ENCODE results near the gene CRLF1. TPM values are rescaled to one million over a fixed set of nuclear protein-coding genes. Genes with fewer than 3 reads are reported as not detected.

CRLF1 gene
- total and polyA plus RNA-seq, 5 donors from 2014 or later = 0.31 to 1.1 TPM; not detected in 3

DNA sequence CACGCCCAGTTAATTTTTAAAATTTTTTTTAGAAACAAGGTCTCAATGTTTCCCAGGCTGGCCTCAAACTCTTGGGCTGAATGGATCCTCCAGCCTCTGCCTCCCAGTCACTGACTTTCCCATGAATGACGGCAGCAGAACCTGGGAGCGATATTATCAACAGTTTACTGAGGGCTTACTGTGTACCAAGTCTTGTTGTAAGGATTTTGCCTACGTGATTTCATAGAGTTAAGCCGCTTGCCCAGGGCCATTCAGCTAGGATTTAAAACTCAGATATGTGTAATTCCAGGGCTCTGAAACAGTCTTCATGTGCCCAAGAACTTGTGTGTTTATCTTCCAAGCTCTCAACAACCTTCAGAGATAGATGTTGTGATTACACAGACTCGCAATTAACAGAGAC lies 55.0 kb downstream of the CRLF1 start:
- H3K4me3 ChIP-seq (ENCODE audit: low read depth, low read length) = no peak overlapping the region
- no peaks in the 10 kb centered on the region for H3K27me3 ChIP-seq (ENCODE audit: control insufficient read depth, insufficient read depth, low read length)
- Mint-ChIP-seq H3K27ac (no peak overlapping the region), H3K4me3 (no peak overlapping the region), H3K27me3 (no peaks in the 10 kb centered on the region), H3K4me1 (peaks cover 0 to 6% (median 0%) of the 10 kb centered on the region in 4 donors), H3K9me3 (no peaks in the 10 kb centered on the region), H3K36me3 (no peaks in the 10 kb centered on the region)
- no peaks in the 10 kb centered on the region for H3K9me3 ChIP-seq (ENCODE audit: control insufficient read depth in 2 of 2, low read length in 2 of 2)
- DNase-seq = no peak
- no peak for ATAC-seq (ENCODE audit: low read depth in 2 of 2)
- no peaks in the 10 kb centered on the region for H3K36me3 ChIP-seq (ENCODE audit: control insufficient read depth, insufficient read depth, low read length)
- no peak overlapping the region for H3K27ac ChIP-seq (ENCODE audit: insufficient read depth, low read length, poor library complexity, severe bottlenecking)
- no peaks in the 10 kb centered on the region for H3K4me1 ChIP-seq (ENCODE audit: control insufficient read depth, insufficient read depth, low read length, poor library complexity, severe bottlenecking)

DNA sequence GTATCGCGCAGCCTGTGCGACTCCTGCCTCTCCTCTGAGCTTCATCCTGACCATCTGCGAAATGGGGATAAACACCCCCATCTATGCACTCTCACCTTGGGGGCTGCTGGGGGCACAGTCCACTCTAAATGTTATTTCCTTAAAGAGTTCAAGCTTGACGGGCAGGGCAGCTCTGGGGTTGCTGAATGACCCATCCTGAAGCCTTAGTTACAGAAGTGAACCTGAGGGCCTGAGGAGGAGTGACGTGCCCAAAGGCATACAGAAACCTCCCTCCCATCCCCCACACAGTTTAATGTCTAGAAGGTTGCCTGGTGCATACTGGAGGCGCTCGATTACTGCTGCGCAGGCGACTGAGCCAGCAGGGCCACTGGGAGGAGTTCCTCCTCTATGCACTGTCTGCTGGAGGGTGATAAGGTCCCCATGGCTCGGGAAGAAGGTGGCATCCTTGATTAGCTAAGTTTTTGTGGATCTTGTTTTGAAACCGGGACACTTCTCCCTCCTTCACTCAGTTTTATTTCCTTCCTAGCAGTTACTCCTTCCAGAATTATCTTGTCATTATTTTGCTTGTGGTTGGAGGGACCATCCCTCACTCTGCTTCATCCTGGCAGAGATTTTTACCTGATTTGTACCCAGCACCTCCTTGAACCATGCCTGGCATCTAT lies 62.7 kb downstream of the CRLF1 start:
- no peaks in the 10 kb centered on the region for H3K9me3 Mint-ChIP-seq
- DNase-seq = peak; percentile 62 to 95 (median 80)
- Histone ChIP-seq H3K9me3 (ENCODE audit: control insufficient read depth in 2 of 2, low read length in 2 of 2) (no peaks in the 10 kb centered on the region), H3K4me1 (ENCODE audit: control insufficient read depth, insufficient read depth, low read length, poor library complexity, severe bottlenecking) (peaks cover 18% of the 10 kb centered on the region), H3K27me3 (ENCODE audit: control insufficient read depth, insufficient read depth, low read length) (no peaks in the 10 kb centered on the region), H3K27ac (ENCODE audit: insufficient read depth, low read length, poor library complexity, severe bottlenecking) (peak overlapping the region; percentile 80), H3K4me3 (ENCODE audit: low read depth, low read length) (peak overlapping the region; percentile 81), H3K36me3 (ENCODE audit: control insufficient read depth, insufficient read depth, low read length) (peaks cover 16% of the 10 kb centered on the region)
- peak overlapping the region; percentile 91 to 99 (median 96) for H3K4me3 Mint-ChIP-seq
- peak; percentile 75 to 81 for ATAC-seq (ENCODE audit: low read depth in 2 of 2)
- peaks cover 0 to 34% (median 17%) of the 10 kb centered on the region in 4 donors for H3K4me1 Mint-ChIP-seq
- peak overlapping the region; percentile 94 to 99 (median 97) for H3K27ac Mint-ChIP-seq
- H3K27me3 Mint-ChIP-seq = peaks cover 4% of the 10 kb centered on the region
- peaks cover 3% of the 10 kb centered on the region for H3K36me3 Mint-ChIP-seq

Other genes starting within 250 kb of the CRLF1 start
- gene GDF15, start 220.6 kb downstream of the CRLF1 start, total RNA-seq = not detected
- gene GDF15, start 220.6 kb downstream of the CRLF1 start, polyA plus RNA-seq = not detected
- not detected for gene LRRC25, start 209.2 kb downstream of the CRLF1 start, total RNA-seq
- under 1 TPM in 3 of 4 donors, not detected in 1; 0.09 to 0.79 (median 0.25) TPM for gene LRRC25, start 209.2 kb downstream of the CRLF1 start, polyA plus RNA-seq
- gene SSBP4, start 187.4 kb downstream of the CRLF1 start, total RNA-seq = 97.9 TPM
- gene SSBP4, start 187.4 kb downstream of the CRLF1 start, polyA plus RNA-seq = 10 to 100 TPM; 47.3 to 84.0 (median 65.6) TPM
- 26.2 TPM for gene ISYNA1, start 168.7 kb downstream of the CRLF1 start, total RNA-seq
- 10 to 100 TPM; 11.3 to 26.0 (median 21.4) TPM for gene ISYNA1, start 168.7 kb downstream of the CRLF1 start, polyA plus RNA-seq
- 53.6 TPM for gene ELL, start 84.7 kb downstream of the CRLF1 start, total RNA-seq
- gene ELL, start 84.7 kb downstream of the CRLF1 start, polyA plus RNA-seq = 10 to 100 TPM in 1 of 4 donors, 1 to 10 TPM in 3; 7.7 to 11.8 (median 9.7) TPM
- 186 TPM for gene FKBP8, start 63.2 kb downstream of the CRLF1 start, total RNA-seq
- gene FKBP8, start 63.2 kb downstream of the CRLF1 start, polyA plus RNA-seq = 100 to 1,000 TPM; 106 to 118 (median 117) TPM
- 90.6 TPM for gene KXD1, start 48.9 kb downstream of the CRLF1 start, total RNA-seq
- 10 to 100 TPM; 65.3 to 99.1 (median 89.9) TPM for gene KXD1, start 48.9 kb downstream of the CRLF1 start, polyA plus RNA-seq
- 1,556 TPM for gene UBA52, start 34.9 kb downstream of the CRLF1 start, total RNA-seq
- gene UBA52, start 34.9 kb downstream of the CRLF1 start, polyA plus RNA-seq = 1,000 to 10,000 TPM; 1,213 to 1,759 (median 1,573) TPM
- gene REX1BD, start 18.0 kb downstream of the CRLF1 start, total RNA-seq = 87.4 TPM
- gene REX1BD, start 18.0 kb downstream of the CRLF1 start, polyA plus RNA-seq = 100 to 1,000 TPM; 139 to 163 (median 148) TPM
- not detected for gene TMEM59L, start 6.1 kb upstream of the CRLF1 start, total RNA-seq
- gene TMEM59L, start 6.1 kb upstream of the CRLF1 start, polyA plus RNA-seq = not detected
- 16.7 TPM for gene KLHL26, start 30.2 kb upstream of the CRLF1 start, total RNA-seq
- 1 to 10 TPM; 1.8 to 4.0 (median 2.6) TPM for gene KLHL26, start 30.2 kb upstream of the CRLF1 start, polyA plus RNA-seq
- 20.2 TPM for gene CRTC1, start 76.9 kb upstream of the CRLF1 start, total RNA-seq
- gene CRTC1, start 76.9 kb upstream of the CRLF1 start, polyA plus RNA-seq = 1 to 10 TPM in 2 of 4 donors, under 1 TPM in 2; 0.47 to 1.5 (median 0.82) TPM
- not detected for gene COMP, start 184.5 kb upstream of the CRLF1 start, total RNA-seq
- not detected for gene COMP, start 184.5 kb upstream of the CRLF1 start, polyA plus RNA-seq
- gene UPF1, start 225.2 kb upstream of the CRLF1 start, total RNA-seq = 140 TPM
- gene UPF1, start 225.2 kb upstream of the CRLF1 start, polyA plus RNA-seq = 10 to 100 TPM in 2 of 4 donors, 1 to 10 TPM in 2; 8.6 to 11.9 (median 9.8) TPM